SK-N-SH treated with all-trans-retinoic acid at 6 μM for 48 hours (cell line): ENCODE measurements around the gene VAMP3.

Experiments used
- ATAC-seq: fragments of 200-7000 bp; cut with Tn5 transposase; 3 replicates; pipeline ENCODE4 v1.9.1; 2020; ENCODE audit warnings: mild to moderate bottlenecking, moderate library complexity
- ARNTL ChIP-seq: fragments of 450-650 bp; formaldehyde crosslinking; IDR thresholded peaks from 2 replicates; pipeline ENCODE4 v1.5.0; 2020; ENCODE audit warnings: low read depth, mild to moderate bottlenecking, moderate library complexity, borderline replicate concordance
- CSDC2 ChIP-seq: fragments of 250-450 bp; sonication (Bioruptor Pico); IDR thresholded peaks from 2 replicates; pipeline ENCODE4 v1.5.0; 2020; ENCODE audit warnings: mild to moderate bottlenecking, moderate library complexity
- CSRNP3 ChIP-seq: fragments of 250-450 bp; sonication (Bioruptor Pico); IDR thresholded peaks from 2 replicates; pipeline ENCODE4 v1.5.1; 2021; ENCODE audit warnings: mild to moderate bottlenecking, moderate library complexity
- ESRRG ChIP-seq: fragments of 250-450 bp; sonication (Bioruptor Pico); IDR thresholded peaks from 2 replicates; pipeline ENCODE4 v1.6.1; 2021; ENCODE audit warnings: mild to moderate bottlenecking
- ISL1 ChIP-seq: fragments of 250-450 bp; sonication (Bioruptor Pico); IDR thresholded peaks from 2 replicates; pipeline ENCODE4 v2.1.2; 2022; ENCODE audit warnings: mild to moderate bottlenecking, moderate library complexity
- OSR1 ChIP-seq: fragments of 250-450 bp; sonication (Bioruptor Pico); IDR thresholded peaks from 2 replicates; pipeline ENCODE4 v1.8.0; 2022; ENCODE audit warnings: moderate library complexity, mild to moderate bottlenecking, inconsistent platforms
- PATZ1 ChIP-seq: fragments of 250-450 bp; sonication (Bioruptor Pico); IDR thresholded peaks from 2 replicates; pipeline ENCODE4 v1.8.0; 2020; ENCODE audit warnings: mild to moderate bottlenecking, moderate library complexity, borderline replicate concordance
- PPARA ChIP-seq: fragments of 250-450 bp; sonication (Bioruptor Pico); IDR thresholded peaks from 2 replicates; pipeline ENCODE4 v1.5.0; 2020; ENCODE audit warnings: mild to moderate bottlenecking, borderline replicate concordance
- SNAI2 ChIP-seq: fragments of 250-450 bp; sonication (Bioruptor Pico); IDR thresholded peaks from 2 replicates; pipeline ENCODE4 v1.5.0; 2020; ENCODE audit warnings: mild to moderate bottlenecking, moderate library complexity
- TCF4 ChIP-seq: fragments of 250-450 bp; sonication (Bioruptor Pico); IDR thresholded peaks from 2 replicates; pipeline ENCODE4 v1.8.0; 2021; ENCODE audit warnings: mild to moderate bottlenecking, moderate library complexity, borderline replicate concordance
- ZC3H10 ChIP-seq: fragments of 250-450 bp; sonication (Bioruptor Pico); IDR thresholded peaks from 2 replicates; pipeline ENCODE4 v1.5.1; 2021; ENCODE audit warnings: mild to moderate bottlenecking, moderate library complexity
- ZFP3 ChIP-seq: fragments of 250-450 bp; sonication (Bioruptor Pico); IDR thresholded peaks from 2 replicates; pipeline ENCODE4 v1.5.0; 2020; ENCODE audit warnings: mild to moderate bottlenecking, moderate library complexity
- ZFP30 ChIP-seq: fragments of 450-650 bp; formaldehyde crosslinking; IDR thresholded peaks from 2 replicates; pipeline ENCODE4 v1.5.0; 2022; ENCODE audit warnings: mild to moderate bottlenecking, moderate library complexity
- ZNF565 ChIP-seq: fragments of 450-650 bp; formaldehyde crosslinking; conservative IDR thresholded peaks from 2 replicates; pipeline ENCODE4 v1.5.0; 2020; ENCODE audit warnings: low read depth, mild to moderate bottlenecking, moderate library complexity
- ZNF70 ChIP-seq: fragments of 450-650 bp; formaldehyde crosslinking; IDR thresholded peaks from 2 replicates; pipeline ENCODE4 v1.5.0; 2020; ENCODE audit warnings: mild to moderate bottlenecking, moderate library complexity
- ZNF8 ChIP-seq: fragments of 450-650 bp; formaldehyde crosslinking; IDR thresholded peaks from 2 replicates; pipeline ENCODE4 v1.5.0; 2020; ENCODE audit warnings: mild to moderate bottlenecking, moderate library complexity
- TF ChIP-seq, protein P1 (sequence below): fragments of 250-450 bp; sonication (Bioruptor Pico); IDR thresholded peaks from 2 replicates; pipeline ENCODE4 v1.5.0; 2020; ENCODE audit warnings: mild to moderate bottlenecking, moderate library complexity
- TF ChIP-seq, protein P2 (sequence below): fragments of 250-450 bp; sonication (Bioruptor Pico); IDR thresholded peaks from 2 replicates; pipeline ENCODE4 v1.5.1; 2020; ENCODE audit warnings: low read depth, mild to moderate bottlenecking, moderate library complexity
- TF ChIP-seq, protein P3 (sequence below): fragments of 250-450 bp; sonication (Bioruptor Pico); IDR thresholded peaks from 2 replicates; pipeline ENCODE4 v1.8.0; 2021; ENCODE audit warnings: low read depth, mild to moderate bottlenecking, moderate library complexity, borderline replicate concordance

Gene VAMP3

DNA sequence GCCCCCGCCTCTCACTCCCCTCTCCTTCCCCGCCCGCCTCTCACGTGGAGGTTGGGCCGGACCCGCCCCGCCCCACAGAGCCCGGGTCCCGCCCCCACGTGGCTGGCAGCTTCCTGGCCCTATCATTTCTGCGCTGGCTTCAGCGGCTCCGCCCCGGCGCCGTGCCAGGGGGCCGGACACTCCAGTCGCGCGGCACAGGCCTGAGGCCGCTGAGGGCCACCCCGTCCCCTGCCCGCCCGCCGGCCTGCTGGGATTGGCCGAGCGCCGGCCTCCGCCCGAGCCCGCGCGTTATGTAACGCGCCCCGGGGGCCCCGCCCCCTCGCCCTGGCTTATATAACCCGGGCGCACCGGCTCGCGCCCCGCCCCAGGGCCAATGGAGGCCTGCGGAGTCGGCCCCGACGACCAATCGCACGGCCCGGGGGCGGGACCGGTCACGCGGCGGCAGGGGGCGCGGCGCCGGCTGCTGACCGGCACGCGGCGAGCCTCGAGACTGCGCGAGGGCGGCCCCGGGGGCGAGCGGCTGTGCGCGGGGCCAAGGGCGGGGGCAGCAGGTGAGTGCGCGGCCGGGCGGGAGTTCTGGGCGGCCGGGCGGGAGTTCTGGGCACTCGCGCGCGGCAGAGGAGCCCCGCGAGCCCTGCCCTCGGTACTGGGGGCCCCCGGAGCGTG is 12.9 kb downstream of the VAMP3 start, which contains the start of gene PER3:
TSS of gene PER3 (plus strand) at position 466 of the 666 bp plus-strand sequence. CDS start 587 bp downstream, outside the sequence.
- peak; percentile 97 for ATAC-seq

GRCh38 chr1:7784492-7785071 is 13.5 kb downstream of the VAMP3 start:
- TF ChIP-seq ZFP3 (no peak), ISL1 (CRISPR knock-in tag) (no peak), ZNF565 (CRISPR knock-in tag) (no peak), ZFP30 (CRISPR knock-in tag) (no peak), SNAI2 (CRISPR knock-in tag) (no peak), TCF4 (CRISPR knock-in tag) (no peak), ZNF70 (CRISPR knock-in tag) (no peak), PATZ1 (CRISPR knock-in tag) (no peak), CSDC2 (no peak), CSRNP3 (CRISPR knock-in tag) (no peak), PPARA (no peak), ZC3H10 (CRISPR knock-in tag) (no peak), OSR1 (CRISPR knock-in tag) (no peak), ZNF8 (CRISPR knock-in tag) (no peak), ESRRG (CRISPR knock-in tag) (no peak)
- TF ChIP-seq, protein P1, sequence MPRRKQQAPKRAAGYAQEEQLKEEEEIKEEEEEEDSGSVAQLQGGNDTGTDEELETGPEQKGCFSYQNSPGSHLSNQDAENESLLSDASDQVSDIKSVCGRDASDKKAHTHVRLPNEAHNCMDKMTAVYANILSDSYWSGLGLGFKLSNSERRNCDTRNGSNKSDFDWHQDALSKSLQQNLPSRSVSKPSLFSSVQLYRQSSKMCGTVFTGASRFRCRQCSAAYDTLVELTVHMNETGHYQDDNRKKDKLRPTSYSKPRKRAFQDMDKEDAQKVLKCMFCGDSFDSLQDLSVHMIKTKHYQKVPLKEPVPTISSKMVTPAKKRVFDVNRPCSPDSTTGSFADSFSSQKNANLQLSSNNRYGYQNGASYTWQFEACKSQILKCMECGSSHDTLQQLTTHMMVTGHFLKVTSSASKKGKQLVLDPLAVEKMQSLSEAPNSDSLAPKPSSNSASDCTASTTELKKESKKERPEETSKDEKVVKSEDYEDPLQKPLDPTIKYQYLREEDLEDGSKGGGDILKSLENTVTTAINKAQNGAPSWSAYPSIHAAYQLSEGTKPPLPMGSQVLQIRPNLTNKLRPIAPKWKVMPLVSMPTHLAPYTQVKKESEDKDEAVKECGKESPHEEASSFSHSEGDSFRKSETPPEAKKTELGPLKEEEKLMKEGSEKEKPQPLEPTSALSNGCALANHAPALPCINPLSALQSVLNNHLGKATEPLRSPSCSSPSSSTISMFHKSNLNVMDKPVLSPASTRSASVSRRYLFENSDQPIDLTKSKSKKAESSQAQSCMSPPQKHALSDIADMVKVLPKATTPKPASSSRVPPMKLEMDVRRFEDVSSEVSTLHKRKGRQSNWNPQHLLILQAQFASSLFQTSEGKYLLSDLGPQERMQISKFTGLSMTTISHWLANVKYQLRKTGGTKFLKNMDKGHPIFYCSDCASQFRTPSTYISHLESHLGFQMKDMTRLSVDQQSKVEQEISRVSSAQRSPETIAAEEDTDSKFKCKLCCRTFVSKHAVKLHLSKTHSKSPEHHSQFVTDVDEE (CRISPR knock-in tag) = no peak
- TF ChIP-seq, protein P2, sequence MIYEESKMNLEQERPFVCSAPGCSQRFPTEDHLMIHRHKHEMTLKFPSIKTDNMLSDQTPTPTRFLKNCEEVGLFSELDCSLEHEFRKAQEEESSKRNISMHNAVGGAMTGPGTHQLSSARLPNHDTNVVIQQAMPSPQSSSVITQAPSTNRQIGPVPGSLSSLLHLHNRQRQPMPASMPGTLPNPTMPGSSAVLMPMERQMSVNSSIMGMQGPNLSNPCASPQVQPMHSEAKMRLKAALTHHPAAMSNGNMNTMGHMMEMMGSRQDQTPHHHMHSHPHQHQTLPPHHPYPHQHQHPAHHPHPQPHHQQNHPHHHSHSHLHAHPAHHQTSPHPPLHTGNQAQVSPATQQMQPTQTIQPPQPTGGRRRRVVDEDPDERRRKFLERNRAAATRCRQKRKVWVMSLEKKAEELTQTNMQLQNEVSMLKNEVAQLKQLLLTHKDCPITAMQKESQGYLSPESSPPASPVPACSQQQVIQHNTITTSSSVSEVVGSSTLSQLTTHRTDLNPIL (CRISPR knock-in tag) = no peak
- TF ChIP-seq, protein P3, sequence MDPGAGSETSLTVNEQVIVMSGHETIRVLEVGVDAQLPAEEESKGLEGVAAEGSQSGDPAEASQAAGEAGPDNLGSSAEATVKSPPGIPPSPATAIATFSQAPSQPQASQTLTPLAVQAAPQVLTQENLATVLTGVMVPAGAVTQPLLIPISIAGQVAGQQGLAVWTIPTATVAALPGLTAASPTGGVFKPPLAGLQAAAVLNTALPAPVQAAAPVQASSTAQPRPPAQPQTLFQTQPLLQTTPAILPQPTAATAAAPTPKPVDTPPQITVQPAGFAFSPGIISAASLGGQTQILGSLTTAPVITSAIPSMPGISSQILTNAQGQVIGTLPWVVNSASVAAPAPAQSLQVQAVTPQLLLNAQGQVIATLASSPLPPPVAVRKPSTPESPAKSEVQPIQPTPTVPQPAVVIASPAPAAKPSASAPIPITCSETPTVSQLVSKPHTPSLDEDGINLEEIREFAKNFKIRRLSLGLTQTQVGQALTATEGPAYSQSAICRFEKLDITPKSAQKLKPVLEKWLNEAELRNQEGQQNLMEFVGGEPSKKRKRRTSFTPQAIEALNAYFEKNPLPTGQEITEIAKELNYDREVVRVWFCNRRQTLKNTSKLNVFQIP (CRISPR knock-in tag) = no peak
- TF ChIP-seq, all 23 proteins: peak for 0
- ATAC-seq = no peak

More for the DNA sequence above, 12.9 kb downstream of the VAMP3 start, which contains the start of gene PER3:
- TF ChIP-seq ARNTL (CRISPR knock-in tag) (peak; percentile 97), CSRNP3 (CRISPR knock-in tag) (no peak)
- TF ChIP-seq, all 23 proteins: peak for 1
